ENCODE measurements around the gene CIITA.

The CIITA gene

DNA sequence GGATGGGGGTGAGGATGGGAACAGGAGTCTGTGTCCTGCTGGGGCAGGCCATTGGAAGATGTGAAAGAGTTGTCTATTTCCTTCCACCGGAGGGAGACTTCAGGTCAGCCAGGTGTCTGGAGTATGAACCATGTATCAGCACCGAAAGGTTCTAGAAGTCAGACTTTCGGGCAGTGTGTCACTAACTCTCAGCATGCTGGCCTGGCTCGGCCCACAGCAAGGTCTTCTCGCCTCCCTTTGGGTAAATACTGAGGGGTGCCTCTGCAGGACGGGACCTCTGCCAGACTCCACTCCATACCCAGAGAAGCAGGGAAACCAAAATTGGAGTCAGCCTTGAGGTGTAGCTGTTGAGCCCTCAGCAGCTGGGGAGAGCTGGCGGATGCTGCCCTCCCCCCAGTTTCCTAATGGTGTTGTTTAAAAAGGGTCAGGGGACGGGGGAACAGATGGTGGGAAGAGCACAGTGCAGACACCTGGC, 507 bp downstream of the CIITA start:
- TF ChIP-seq, protein P1, sequence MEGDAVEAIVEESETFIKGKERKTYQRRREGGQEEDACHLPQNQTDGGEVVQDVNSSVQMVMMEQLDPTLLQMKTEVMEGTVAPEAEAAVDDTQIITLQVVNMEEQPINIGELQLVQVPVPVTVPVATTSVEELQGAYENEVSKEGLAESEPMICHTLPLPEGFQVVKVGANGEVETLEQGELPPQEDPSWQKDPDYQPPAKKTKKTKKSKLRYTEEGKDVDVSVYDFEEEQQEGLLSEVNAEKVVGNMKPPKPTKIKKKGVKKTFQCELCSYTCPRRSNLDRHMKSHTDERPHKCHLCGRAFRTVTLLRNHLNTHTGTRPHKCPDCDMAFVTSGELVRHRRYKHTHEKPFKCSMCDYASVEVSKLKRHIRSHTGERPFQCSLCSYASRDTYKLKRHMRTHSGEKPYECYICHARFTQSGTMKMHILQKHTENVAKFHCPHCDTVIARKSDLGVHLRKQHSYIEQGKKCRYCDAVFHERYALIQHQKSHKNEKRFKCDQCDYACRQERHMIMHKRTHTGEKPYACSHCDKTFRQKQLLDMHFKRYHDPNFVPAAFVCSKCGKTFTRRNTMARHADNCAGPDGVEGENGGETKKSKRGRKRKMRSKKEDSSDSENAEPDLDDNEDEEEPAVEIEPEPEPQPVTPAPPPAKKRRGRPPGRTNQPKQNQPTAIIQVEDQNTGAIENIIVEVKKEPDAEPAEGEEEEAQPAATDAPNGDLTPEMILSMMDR (IDR thresholded peaks at IDR 0.05) = no peak
- H3K79me2 ChIP-seq = no peaks in the 10 kb centered on the region
- no peak overlapping the region for H3K27ac ChIP-seq
- no peaks in the 10 kb centered on the region for H3K9me3 ChIP-seq (ENCODE audit: control insufficient read depth, low read length)
- H3K4me2 ChIP-seq (ENCODE audit: low read length) = no peak overlapping the region
- no peak overlapping the region for H3K9ac ChIP-seq
- no peaks in the 10 kb centered on the region for H3K4me1 ChIP-seq
- no peaks in the 10 kb centered on the region for H3K27me3 ChIP-seq (ENCODE audit: control insufficient read depth, insufficient read depth, low read length)
- no peak overlapping the region for H3K4me3 ChIP-seq (ENCODE audit: low read depth, low read length)
- H2AFZ ChIP-seq = no peak overlapping the region
- no peaks in the 10 kb centered on the region for H3K36me3 ChIP-seq (ENCODE audit: control insufficient read depth, insufficient read depth, low read length)

DNA sequence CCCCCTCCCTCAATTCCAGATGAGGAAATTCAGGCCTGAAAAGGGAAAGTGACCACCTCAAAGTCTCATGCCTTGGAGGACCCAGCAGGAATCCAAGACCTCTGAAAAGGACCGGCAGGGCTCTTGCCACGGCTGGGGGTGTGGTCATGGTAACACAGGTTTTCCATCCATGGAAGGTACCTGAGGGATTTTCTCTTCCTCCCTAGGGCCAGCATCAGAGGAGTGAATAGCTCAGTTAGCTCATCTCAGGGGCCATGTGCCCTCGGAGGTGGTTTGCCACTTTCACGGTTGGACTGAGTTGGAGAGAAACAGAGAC, 1.3 kb downstream of the CIITA start:
- Histone ChIP-seq H3K36me3 (ENCODE audit: control insufficient read depth, insufficient read depth, low read length) (no peaks in the 10 kb centered on the region), H2AFZ (no peak overlapping the region), H3K9ac (no peak overlapping the region), H3K9me3 (ENCODE audit: control insufficient read depth, low read length) (no peaks in the 10 kb centered on the region), H3K27ac (no peak overlapping the region), H3K4me3 (ENCODE audit: low read depth, low read length) (peak overlapping the region; percentile 58), H3K4me1 (no peaks in the 10 kb centered on the region), H3K4me2 (ENCODE audit: low read length) (peak overlapping the region; percentile 66), H3K79me2 (no peaks in the 10 kb centered on the region), H3K27me3 (ENCODE audit: control insufficient read depth, insufficient read depth, low read length) (no peaks in the 10 kb centered on the region)
- TF ChIP-seq, protein P1 (IDR thresholded peaks at IDR 0.05) = no peak

DNA sequence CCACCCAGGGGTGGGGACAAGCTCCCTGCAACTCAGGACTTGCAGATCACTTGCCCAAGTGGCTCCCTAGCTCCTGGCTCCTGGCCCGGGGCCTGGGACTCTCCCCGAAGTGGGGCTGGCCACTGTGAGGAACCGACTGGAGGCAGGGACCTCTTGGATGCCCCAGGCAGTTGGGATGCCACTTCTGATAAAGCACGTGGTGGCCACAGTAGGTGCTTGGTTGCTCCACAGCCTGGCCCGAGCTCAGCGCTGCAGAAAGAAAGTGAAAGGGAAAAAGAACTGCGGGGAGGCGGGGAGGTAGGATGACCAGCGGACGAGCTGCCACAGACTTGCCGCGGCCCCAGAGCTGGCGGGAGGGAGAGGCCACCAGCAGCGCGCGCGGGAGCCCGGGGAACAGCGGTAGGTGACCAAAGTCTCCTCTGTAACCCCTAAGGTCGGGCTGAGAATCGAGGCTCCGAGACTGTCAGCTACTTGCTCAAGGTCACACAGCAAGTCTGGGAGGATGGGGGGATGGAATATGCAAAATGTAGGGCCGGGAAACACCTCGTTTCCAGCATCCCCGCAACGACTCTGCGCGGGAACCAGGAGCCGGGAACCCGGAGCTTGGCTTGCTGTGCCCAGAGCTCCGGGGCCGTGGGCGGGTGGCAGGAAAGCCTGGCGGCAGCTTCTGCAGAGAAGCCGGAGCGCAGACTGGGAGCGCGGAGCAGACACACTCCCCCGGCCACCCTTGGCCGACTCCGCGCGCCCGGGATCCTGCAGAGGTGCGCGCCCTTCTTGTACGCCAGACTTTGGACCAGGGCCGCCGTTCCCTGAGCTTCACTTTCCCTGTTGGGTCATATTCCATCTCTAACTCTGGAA, 1.9 kb downstream of the CIITA start:
- H3K27ac ChIP-seq = peak overlapping the region; percentile 6
- H3K27me3 ChIP-seq (ENCODE audit: control insufficient read depth, insufficient read depth, low read length) = no peaks in the 10 kb centered on the region

DNA sequence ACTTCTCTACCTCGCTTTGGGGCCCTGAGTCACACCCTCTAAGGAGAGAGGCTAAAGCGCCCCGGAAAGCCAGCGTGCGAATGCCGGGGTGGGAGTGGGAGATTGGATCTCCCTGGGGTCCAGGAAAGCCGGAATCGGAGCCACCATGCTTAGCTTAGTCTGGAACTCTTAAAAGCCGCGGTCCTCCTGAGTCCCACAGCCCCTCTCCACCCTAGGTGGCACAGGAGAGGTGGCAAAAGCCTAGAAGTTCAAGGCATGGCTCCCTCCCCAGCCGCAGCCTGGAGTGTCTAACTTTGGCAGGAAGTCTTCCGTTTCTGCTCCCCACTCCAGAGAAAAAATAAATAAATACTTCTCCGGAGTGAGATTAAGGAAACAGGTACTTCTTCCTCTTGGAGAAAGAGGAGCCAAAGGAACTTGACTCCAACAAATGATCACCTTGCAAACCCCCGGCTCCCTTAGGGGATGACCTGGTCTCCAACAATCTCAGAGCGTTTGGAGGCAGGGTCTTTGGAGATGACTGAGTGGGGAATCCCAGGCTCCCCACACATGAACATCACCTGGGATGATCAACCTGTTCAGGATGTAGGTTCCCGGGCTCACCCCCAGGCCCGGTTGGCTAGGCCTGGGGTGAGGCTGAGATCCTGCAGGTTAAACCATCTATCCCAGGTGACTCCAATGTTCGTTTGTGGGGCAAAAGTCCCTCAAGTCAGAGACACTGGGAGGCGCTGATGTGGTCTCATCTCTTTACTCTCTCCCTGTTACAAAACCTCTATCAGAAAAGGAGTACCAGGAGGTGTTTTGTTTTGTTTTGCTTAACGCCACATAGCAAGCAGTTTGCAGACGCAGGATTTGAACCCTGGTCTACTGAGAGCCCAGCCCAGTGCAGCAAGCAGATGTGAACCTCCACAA, 2.9 kb downstream of the CIITA start:
- Histone ChIP-seq H3K4me2 (ENCODE audit: low read length) (peak overlapping the region; percentile 66), H3K36me3 (ENCODE audit: control insufficient read depth, insufficient read depth, low read length) (no peaks in the 10 kb centered on the region), H3K27me3 (ENCODE audit: control insufficient read depth, insufficient read depth, low read length) (no peaks in the 10 kb centered on the region), H3K79me2 (no peaks in the 10 kb centered on the region), H3K27ac (no peak overlapping the region), H3K9me3 (ENCODE audit: control insufficient read depth, low read length) (no peaks in the 10 kb centered on the region), H3K4me3 (ENCODE audit: low read depth, low read length) (no peak overlapping the region), H2AFZ (no peak overlapping the region), H3K9ac (no peak overlapping the region), H3K4me1 (no peaks in the 10 kb centered on the region)
- TF ChIP-seq, protein P1 (IDR thresholded peaks at IDR 0.05) = no peak

More for the DNA sequence above, 1.9 kb downstream of the CIITA start:
- no peaks in the 10 kb centered on the region for H3K4me1 ChIP-seq
- peak overlapping the region; percentile 59 for H2AFZ ChIP-seq
- H3K79me2 ChIP-seq = no peaks in the 10 kb centered on the region
- TF ChIP-seq, protein P1 (IDR thresholded peaks at IDR 0.05) = no peak
- no peaks in the 10 kb centered on the region for H3K36me3 ChIP-seq (ENCODE audit: control insufficient read depth, insufficient read depth, low read length)
- H3K9me3 ChIP-seq (ENCODE audit: control insufficient read depth, low read length) = no peaks in the 10 kb centered on the region
- H3K4me3 ChIP-seq (ENCODE audit: low read depth, low read length) = peak overlapping the region; percentile 58
- H3K4me2 ChIP-seq (ENCODE audit: low read length) = peak overlapping the region; percentile 66
- no peak overlapping the region for H3K9ac ChIP-seq
